HG03095 (cell line): ENCODE data around the gene ABCC9.
"Not testable (repeated sequence)": the region's sequence is repeated elsewhere in the genome, so short reads cannot be mapped to it uniquely, and the experiment has no call there.

ENCODE experiments used
- ATAC-seq: cut with Tn5 transposase; IDR thresholded peaks from one replicate; pipeline ENCODE4 v1.9.1; 2021; ENCODE audit warnings: moderate library complexity; ENCODE audit not compliant: unreplicated experiment

The ABCC9 gene

GRCh38 chr12:21819236-21819635 lies 122.0 kb downstream of the ABCC9 start:
- ATAC-seq = no peak

DNA sequence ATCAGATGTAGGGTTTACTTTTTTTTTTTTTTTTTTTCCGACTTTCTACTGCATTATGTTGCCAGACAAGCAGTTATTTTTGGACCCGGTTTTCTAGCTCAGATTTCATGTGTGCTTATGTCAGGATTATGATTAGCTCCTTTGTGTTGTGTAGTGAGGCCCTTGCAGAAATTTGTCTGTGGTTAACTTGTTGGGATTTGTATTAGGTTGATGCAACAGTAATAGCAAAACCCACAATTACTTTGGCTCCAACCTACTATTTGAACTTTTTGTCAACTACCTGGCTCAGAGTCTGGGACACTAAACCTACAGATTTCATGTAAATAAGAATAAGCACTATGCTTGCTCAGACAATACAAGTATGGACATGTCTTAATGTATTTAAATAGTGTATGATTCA lies 122.6 kb downstream of the ABCC9 start:
- no peak for ATAC-seq

- ATAC-seq = no peak
These were observed 125.7 kb downstream of the ABCC9 start for GRCh38 chr12:21815306-21816062.

- no peak for ATAC-seq
These were observed 126.4 kb downstream of the ABCC9 start for GRCh38 chr12:21814814-21815213.

DNA sequence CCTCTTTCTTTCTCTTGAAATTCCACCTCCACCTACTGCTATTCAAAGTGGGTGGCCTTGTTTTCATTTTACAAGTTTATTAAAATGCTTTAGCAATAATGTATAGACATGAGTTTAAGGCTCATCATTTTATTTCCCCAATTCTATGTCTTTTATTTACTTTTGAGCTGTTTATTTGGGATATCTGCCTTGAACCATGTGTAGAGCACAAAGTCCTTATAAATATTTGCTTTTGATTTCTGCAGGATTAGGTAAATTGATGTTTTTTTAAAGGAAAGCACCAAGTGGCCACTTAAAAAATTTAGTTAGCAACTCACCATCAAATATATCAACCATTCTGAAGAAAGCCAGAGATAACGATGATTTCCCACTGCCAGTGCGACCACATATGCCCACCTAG lies 126.9 kb downstream of the ABCC9 start:
- ATAC-seq = no peak

DNA sequence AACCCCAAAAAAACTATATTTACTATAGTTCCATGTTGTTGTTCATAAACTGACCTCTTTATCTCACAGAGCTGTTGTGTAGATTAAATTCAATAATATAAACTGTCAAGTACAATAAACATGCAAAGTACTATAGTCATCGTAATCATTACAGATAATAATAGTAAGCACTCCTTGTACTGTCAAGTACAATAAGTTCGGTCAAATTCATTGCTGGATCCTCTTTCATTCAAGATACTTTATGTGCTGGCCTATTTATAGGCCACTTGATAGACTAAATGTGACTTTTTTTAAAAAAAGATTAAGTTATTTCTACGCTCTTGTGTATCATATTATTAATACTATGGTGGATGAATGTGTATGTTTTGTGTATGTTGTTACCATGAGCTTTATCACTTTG lies 127.5 kb downstream of the ABCC9 start:
- no peak for ATAC-seq

- no peak for ATAC-seq
These were observed 128.1 kb downstream of the ABCC9 start for GRCh38 chr12:21813125-21813524.

- ATAC-seq = not testable (repeated sequence)
These were observed 128.9 kb downstream of the ABCC9 start for GRCh38 chr12:21812340-21812739.

GRCh38 chr12:21809100-21809499 lies 132.1 kb downstream of the ABCC9 start:
- ATAC-seq = no peak

DNA sequence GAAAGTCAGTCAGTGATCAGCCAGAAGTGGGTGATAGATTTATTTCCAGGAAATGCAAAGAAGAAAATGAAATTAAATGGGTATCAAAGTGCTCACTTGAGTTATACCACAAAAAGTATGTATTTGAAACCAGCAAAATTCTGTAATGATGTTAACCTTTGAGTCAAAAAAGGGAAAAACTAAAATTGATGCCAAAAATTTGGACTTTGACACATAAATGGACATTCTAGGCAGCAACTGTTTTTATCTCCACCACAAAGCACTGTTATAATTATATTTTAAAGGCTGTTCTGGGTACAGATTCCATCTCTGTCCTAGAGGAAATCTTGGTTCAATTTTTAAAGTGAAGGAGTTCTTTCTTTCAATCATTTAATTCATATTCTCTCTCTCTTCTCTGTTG lies 135.0 kb downstream of the ABCC9 start:
- no peak for ATAC-seq

GRCh38 chr12:21801522-21802288 lies 139.5 kb downstream of the ABCC9 start:
- no peak for ATAC-seq

DNA sequence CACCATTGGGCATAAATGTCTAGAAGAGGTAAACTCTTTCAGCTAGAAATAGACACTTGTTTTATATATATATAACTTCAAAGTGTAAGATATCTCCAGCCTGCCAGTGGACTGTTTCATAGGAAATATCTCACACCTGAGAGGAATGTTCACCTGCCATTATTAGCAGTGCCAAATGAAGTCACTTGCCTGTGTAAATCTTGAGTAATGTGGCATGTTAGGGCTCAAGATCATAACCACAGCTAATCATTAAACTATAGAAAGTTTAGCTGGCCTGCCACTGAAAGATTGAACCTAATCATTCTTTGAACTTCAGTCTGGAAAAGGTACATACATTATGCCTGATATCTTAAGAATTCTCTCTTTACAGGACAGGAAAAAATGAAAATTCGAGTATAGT lies 141.2 kb downstream of the ABCC9 start:
- ATAC-seq = no peak

GRCh38 chr12:21797539-21797938 lies 143.7 kb downstream of the ABCC9 start:
- no peak for ATAC-seq

DNA sequence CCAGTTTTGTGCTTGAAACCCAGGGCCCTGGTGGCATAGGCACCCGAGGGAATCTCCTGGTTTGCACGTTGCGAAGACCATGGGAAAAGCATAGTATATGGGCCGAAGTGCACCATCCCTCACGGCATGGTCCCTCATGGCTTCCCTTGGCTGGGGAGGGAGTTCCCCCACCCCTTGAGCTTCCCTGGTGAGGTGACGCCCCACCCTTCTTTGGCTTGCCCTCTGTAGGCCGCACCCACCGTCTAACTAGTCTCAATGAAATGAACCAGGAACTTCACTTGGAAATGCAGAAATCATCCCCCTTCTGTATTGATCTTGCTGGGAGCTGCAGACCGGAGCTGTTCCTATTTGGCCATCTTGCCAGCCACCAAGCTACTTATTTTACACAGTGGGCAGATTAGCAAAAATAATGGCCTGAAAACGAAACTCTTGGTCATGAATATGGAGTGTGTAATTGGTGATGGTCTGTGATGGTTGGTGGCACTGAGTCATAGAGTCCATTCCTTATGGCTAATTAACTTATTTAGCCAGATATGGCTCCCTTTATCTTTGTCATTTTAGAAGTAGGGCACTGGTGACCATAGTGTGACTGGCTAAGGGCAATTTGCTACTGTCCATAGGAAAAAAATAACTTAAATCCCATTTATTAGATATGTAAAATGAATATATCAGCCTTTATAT lies 145.4 kb downstream of the ABCC9 start:
- ATAC-seq = no peak

GRCh38 chr12:21794807-21795595 lies 146.2 kb downstream of the ABCC9 start:
- not testable (repeated sequence) for ATAC-seq

- not testable (repeated sequence) for ATAC-seq
These were observed 151.5 kb downstream of the ABCC9 start for GRCh38 chr12:21789687-21790086.

DNA sequence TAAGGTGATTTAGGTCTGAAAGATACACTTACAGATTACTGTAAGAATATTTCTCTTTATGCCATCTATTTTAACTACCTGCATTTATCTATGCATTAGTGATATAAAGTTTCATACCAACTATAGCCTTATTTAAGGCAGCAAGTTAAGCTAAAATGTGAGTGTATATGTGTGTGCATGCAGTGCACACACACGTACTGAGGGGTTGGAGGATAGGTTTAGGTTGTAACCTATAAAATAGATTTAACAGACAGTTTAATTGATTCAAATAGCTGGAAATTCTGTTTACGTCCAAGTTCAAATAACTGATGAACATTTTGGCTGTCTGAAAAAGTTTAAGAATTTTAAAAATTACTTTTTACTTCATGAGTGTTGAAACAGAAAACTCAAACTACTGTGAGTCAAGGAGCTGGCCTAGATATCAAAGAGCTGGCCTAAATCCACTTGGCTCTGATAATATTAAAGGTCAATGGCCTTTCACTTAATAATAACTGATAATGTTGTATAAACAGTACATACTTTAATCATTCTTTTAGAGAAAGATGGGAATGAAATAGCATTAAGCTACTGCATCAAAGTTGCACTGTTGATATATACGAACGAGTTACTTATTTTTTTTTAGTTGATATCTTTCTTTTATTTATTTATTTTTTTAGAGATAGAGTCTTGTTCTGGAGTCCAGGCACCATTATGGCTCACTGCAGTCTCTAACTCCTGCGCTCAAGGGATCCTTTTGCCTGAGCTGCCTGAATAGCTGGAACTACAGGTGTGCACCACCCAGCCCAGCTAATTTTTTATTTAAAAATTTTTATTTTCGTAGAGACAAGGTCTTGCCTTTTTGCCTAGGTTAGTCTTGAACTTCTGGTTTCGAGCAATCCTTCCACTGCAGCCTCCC lies 152.9 kb downstream of the ABCC9 start:
- no peak for ATAC-seq

GRCh38 chr12:21786041-21786531 lies 155.1 kb downstream of the ABCC9 start:
- no peak for ATAC-seq

GRCh38 chr12:21782723-21783122 lies 158.5 kb downstream of the ABCC9 start:
- not testable (repeated sequence) for ATAC-seq

DNA sequence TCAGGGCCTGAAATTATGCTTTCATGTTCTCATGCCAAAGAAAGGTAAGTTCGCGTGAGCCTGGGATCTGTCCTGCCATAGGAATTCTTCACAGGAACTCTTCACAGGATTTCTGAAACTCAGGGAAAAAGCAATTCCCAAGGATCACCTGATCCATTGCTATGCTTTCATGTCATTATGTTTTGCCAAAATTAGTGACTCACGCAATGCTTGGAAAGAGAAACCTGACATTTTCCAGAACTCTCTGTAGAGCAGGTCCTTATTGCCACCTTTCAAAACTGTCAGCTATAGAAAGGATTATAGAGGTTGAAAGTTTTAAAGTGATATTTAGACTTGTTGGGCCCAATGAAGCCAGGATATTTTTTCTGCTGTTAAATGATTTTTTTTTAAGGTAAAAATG lies 160.4 kb downstream of the ABCC9 start:
- ATAC-seq = no peak
